ENCODE data around the gene PAX6.

The PAX6 gene

GRCh38 chr11:31827455-31828206 is 16.5 kb upstream of the PAX6 start:
- no peak for DNase-seq (ENCODE audit: low spot score)
- TF ChIP-seq CTCF (conservative IDR thresholded peaks at IDR 0.05; ENCODE audit: low read depth): no peak
- CTCF ChIA-PET: no interaction called here
- no peak overlapping the region for H3K27ac ChIP-seq
- POLR2A ChIA-PET (ENCODE audit: low non-redundant PET): no interaction called here

GRCh38 chr11:31826536-31827438 is 15.7 kb upstream of the PAX6 start:
- POLR2A ChIA-PET (ENCODE audit: low non-redundant PET): no interaction called here
- CTCF ChIA-PET: no interaction called here

GRCh38 chr11:31825838-31826484 is 14.8 kb upstream of the PAX6 start:
- ChIA-PET POLR2A (ENCODE audit: low non-redundant PET) (no interaction called here), CTCF (interaction anchor here (0.6 kb wide), 1 partner anchor 170 kb away, joined by 3 read pairs; no protein-coding TSS in a partner anchor)
- no peak overlapping the region for H3K27ac ChIP-seq
- no peak for TF ChIP-seq CTCF (conservative IDR thresholded peaks at IDR 0.05; ENCODE audit: low read depth)
- DNase-seq (ENCODE audit: low spot score): no peak

More at GRCh38 chr11:31826536-31827438, 15.7 kb upstream of the PAX6 start:
- no peak for TF ChIP-seq CTCF (conservative IDR thresholded peaks at IDR 0.05; ENCODE audit: low read depth)
- no peak for DNase-seq (ENCODE audit: low spot score)
- H3K27ac ChIP-seq: no peak overlapping the region

GRCh38 chr11:31824879-31825837 is 14.0 kb upstream of the PAX6 start:
- no peak for TF ChIP-seq CTCF (conservative IDR thresholded peaks at IDR 0.05; ENCODE audit: low read depth)
- ChIA-PET CTCF (interaction anchor here (0.6 kb wide), 1 partner anchor 121 kb away, joined by 3 read pairs; no protein-coding TSS in a partner anchor), POLR2A (ENCODE audit: low non-redundant PET) (no interaction called here)

GRCh38 chr11:31824332-31824878 is 13.3 kb upstream of the PAX6 start:
- ChIA-PET POLR2A (ENCODE audit: low non-redundant PET) (no interaction called here), CTCF (interaction anchor here (0.6 kb wide), 1 partner anchor 120 kb away, joined by 3 read pairs; no protein-coding TSS in a partner anchor)
- TF ChIP-seq CTCF (conservative IDR thresholded peaks at IDR 0.05; ENCODE audit: low read depth): no peak
- no peak for DNase-seq (ENCODE audit: low spot score)
- H3K27ac ChIP-seq: no peak overlapping the region

More at GRCh38 chr11:31824879-31825837, 14.0 kb upstream of the PAX6 start:
- DNase-seq (ENCODE audit: low spot score): no peak
- H3K27ac ChIP-seq: no peak overlapping the region
